Fibroblast of skin of left biceps (primary cell): ENCODE results near the gene PRR29.
A peak's percentile ranks its signal among the peaks of the same experiment; 100 is the strongest.
"Not testable (repeated sequence)": the region's sequence is repeated elsewhere in the genome, so short reads cannot be mapped to it uniquely, and the experiment has no call there.

ENCODE experiments used
- DNase-seq, 2 experiments: peaks; one replicate each; pipeline ENCODE4 v3.0.0-alpha.2; 2013; ENCODE audit warnings: low read depth in 2 of 2

Gene PRR29

DNA sequence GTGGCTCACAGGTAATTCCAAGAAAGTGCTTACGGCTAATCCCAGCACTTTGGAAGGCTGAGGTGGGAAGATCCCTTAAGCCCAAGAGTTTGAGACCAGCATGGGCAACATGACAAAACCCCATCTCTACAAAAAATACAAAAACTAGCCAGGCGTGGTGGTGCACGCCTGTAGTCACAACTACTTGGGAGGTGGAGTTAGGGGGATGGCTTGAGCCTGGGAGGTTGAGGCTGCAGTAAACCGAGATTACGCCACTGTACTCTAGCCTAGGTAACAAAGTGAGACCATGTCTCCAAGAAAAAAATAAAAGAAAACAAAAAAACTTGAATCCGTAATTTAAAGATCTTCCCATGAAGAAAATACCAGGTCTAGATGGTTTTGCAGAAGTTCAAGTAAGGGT lies 17.3 kb downstream of the PRR29 start:
- DNase-seq = no peak

- no peak for DNase-seq
These were observed 18.2 kb downstream of the PRR29 start for GRCh38 chr17:64016231-64016784.

- no peak for DNase-seq
These were observed 18.8 kb downstream of the PRR29 start for GRCh38 chr17:64016974-64017373.

GRCh38 chr17:64017381-64017980 lies 19.3 kb downstream of the PRR29 start:
- no peak for DNase-seq

GRCh38 chr17:64019551-64019961 lies 21.4 kb downstream of the PRR29 start:
- DNase-seq = not testable (repeated sequence)

- DNase-seq = no peak
These were observed 22.1 kb downstream of the PRR29 start, which contains the start of gene ICAM2 for GRCh38 chr17:64020056-64020766. Gene ICAM2 (minus strand): TSS chr17:64020633. CDS start chr17:64006691, 13,942 bp downstream.

GRCh38 chr17:64022611-64023063 lies 24.5 kb downstream of the PRR29 start:
- no peak for DNase-seq

DNA sequence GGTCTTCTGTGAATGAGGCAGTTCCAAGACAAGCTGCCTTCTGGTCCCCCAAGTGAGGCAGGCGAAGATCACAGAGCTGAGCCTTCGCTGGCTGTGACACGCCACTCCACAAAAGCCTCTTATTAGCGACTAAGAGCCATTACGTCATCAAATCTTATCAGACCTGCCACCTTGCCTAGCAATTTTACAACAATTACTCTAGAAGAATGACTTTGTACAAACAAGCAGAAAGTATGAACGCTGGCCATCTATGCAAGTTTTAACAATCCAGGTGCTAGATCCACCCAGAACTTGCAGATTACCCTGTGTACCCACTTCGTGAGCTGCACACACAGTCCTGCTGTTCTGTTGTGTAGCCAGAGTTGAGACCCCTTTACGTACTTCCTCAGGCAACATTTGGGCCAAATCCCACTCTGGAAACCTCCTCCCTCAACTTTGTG lies 26.1 kb downstream of the PRR29 start:
- DNase-seq = no peak

DNA sequence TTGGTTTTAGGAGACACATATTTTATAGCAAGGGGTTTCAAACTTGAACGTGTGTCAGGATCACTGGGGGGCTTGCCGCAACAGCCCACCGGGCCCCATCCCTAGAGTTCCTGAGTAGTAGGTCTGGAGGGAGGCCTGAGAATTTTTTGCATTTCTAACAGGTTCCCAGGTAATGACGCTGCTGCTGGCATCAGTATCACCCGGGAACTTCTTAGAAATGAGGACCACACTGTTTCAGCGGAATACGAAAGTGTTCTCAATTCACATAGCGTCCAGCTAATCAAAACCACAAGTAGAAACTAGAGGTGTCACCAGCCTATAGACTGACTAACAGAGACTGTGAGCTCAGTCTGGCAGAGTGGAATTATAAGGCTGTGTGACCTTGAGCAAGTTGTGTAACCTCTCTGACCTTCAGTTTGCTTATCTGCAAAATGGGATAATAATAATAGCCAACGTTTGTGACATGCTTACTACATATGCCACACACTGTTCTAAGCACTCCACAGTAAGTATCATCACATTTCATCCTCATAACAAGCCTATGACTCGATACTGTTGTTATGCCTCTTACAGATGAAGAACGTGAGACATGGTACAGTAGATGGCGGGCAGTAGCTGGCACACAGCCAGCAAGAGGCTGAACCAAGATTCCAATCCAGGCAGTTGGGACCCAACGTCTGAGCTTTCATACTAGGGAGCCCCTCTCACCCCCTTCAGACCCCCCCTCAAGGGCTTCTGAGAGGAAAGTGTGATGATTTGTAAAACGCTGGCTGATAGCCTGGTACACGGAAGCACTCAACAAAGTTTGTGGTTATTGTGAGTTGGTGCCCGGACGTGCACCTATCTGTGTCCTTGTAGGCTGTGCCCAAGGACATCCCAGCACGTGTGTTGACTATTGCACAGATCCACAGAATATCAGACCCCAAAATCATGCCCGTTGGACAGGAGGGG lies 26.9 kb downstream of the PRR29 start:
- no peak for DNase-seq

GRCh38 chr17:64025732-64026294 lies 27.7 kb downstream of the PRR29 start:
- DNase-seq = peak; percentile 20 to 21

- peak in 1 of 2 experiments; percentile 10 for DNase-seq
These were observed 30.8 kb downstream of the PRR29 start for GRCh38 chr17:64028874-64029464.

DNA sequence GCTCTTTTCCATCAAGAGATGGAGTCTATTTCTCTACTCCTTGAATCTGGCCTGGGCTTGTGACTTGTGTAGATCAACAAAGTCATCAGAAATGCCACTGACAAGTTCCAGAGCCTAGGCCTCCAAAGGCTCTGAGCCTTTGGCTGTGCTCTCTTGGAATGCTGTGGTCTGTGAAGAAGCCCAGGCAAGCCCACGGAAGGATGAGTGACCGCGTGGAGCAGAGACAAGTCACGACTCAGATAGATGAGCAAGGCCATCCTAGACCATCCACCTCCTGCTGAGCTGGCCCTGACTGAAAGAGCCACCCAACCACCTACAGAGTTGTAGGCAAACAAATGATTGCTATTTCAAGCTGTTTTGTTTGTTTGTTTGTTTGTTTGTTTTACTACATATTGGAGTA lies 33.9 kb downstream of the PRR29 start:
- no peak for DNase-seq

GRCh38 chr17:64036198-64036922 lies 38.2 kb downstream of the PRR29 start:
- no peak for DNase-seq

DNA sequence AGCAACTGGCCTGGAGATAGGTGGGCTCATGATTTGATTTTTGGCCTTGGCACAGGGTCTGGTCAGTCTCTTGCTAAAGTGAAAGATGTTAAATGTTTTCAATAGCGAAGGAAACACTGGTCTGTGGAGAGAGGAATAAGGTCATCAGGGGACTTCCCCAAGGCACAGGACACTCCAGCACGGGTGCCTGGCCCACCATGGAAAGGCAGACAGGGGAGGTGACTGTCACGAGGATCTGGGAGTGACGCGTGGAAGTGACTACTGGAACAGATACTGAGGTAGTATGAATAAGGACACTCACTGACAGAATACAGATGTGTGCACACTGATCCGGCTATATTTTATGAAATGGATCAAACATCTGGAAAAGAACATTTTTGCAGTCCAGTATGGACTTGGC lies 39.0 kb downstream of the PRR29 start:
- no peak for DNase-seq

GRCh38 chr17:64037802-64038201 lies 39.7 kb downstream of the PRR29 start:
- no peak for DNase-seq

- DNase-seq = no peak
These were observed 40.4 kb downstream of the PRR29 start for GRCh38 chr17:64038331-64039105.

DNA sequence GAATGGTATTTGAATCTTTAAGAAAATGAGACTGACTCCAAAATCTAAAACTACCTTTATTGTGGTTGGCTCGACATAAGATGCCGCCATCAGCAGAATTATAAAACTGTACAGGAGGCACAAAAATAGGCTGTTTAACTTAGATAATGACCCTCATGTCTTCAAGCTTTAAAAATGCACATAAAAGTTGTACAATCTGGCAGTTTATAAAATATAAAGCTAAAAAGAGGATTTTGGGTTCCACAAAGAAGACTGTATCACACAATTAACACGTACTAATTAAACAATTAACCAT lies 40.9 kb downstream of the PRR29 start:
- no peak for DNase-seq

GRCh38 chr17:64040206-64040605 lies 42.1 kb downstream of the PRR29 start:
- no peak for DNase-seq

GRCh38 chr17:64041912-64042311 lies 43.8 kb downstream of the PRR29 start:
- no peak for DNase-seq
